A549 (cell line): ENCODE results near the gene PRSS21. TPM values are rescaled to one million over a fixed set of nuclear protein-coding genes. Genes with fewer than 3 reads are reported as not detected.

Source experiments
- ATAC-seq, 2 experiments: fragments of 200-7000 bp in 1 of 2; fragments of >200 bp in 1 of 2; cut with Nextera tagmentation in 1 of 2; cut with Tn5 transposase in 1 of 2; 3 replicates each; pipeline versions ENCODE4 v1.8.0 to v1.9.1; 2018 to 2020; ENCODE audit warnings: mild to moderate bottlenecking in 1 of 2, moderate library complexity in 1 of 2
- CTCF ChIA-PET: fragments of 300-600 bp; sonication (Branson Sonifier 250); formaldehyde crosslinking; extraction: SDS; loops from one replicate; lab custom pipeline; 2021; ENCODE audit warnings: antibody characterized with exemption, inconsistent platforms; lab: Yijun Ruan, JAX
- POLR2A ChIA-PET: fragments of 350-600 bp; formaldehyde crosslinking; extraction: SDS; loops from one replicate; lab custom pipeline; 2021; ENCODE audit warnings: antibody characterized with exemption, inconsistent platforms; lab: Yijun Ruan, JAX
- DNase-seq, 2 experiments: peaks; one replicate each; pipeline versions ENCODE4 v3.0.0 to v3.0.0-alpha.2; 2011 to 2016; ENCODE audit warnings: low read depth in 1 of 2, low spot score in 1 of 2
- FAIRE-seq: peaks from 2 replicates; lab custom pipeline; 2011; peaks lifted over from hg19 to GRCh38; lab: Jason Lieb, UNC
- H3K27ac ChIP-seq, 2 experiments: fragments of >200 bp; sonication (Bioruptor Twin); formaldehyde crosslinking; 3 replicates each; pipeline ENCODE4 v1.5.1; 2016 to 2017
- H3K4me1 ChIP-seq: fragments of >200 bp; sonication (Bioruptor Twin); formaldehyde crosslinking; 3 replicates; pipeline ENCODE4 v1.6.1; 2016
- H3K4me2 ChIP-seq: fragments of >200 bp; sonication (Bioruptor Twin); formaldehyde crosslinking; 3 replicates; pipeline ENCODE4 v1.6.1; 2016
- H3K4me3 ChIP-seq: fragments of >200 bp; sonication (Bioruptor Twin); formaldehyde crosslinking; 3 replicates; pipeline ENCODE4 v1.5.1; 2016
- H3K9me3 ChIP-seq: fragments of >200 bp; sonication (Bioruptor Twin); formaldehyde crosslinking; 3 replicates; pipeline ENCODE4 v1.6.1; 2016
- BHLHE40 ChIP-seq: IDR thresholded peaks from 2 replicates; pipeline ENCODE4 v1.6.1; 2012; ENCODE audit warnings: low read depth, low read length, inconsistent platforms
- CBX8 ChIP-seq: fragments of 200-600 bp; sonication (generic); IDR thresholded peaks from 2 replicates; pipeline ENCODE4 v1.6.1; 2016
- CHD2 ChIP-seq: fragments of 150-350 bp; IDR thresholded peaks from 2 replicates; pipeline ENCODE4 v1.6.1; 2014; ENCODE audit warnings: low read length; ENCODE audit not compliant: partially characterized antibody
- EHF ChIP-seq: fragments of 250-450 bp; sonication (Bioruptor Pico); IDR thresholded peaks from 2 replicates; pipeline ENCODE4 v1.5.0; 2020; ENCODE audit warnings: mild to moderate bottlenecking
- EHMT2 ChIP-seq: fragments of 200-600 bp; sonication (generic); IDR thresholded peaks from 2 replicates; pipeline ENCODE4 v1.6.1; 2016; ENCODE audit warnings: antibody characterized with exemption, low read depth, mild to moderate bottlenecking, moderate library complexity
- ESRRA ChIP-seq: fragments of 150-350 bp; IDR thresholded peaks from 2 replicates; pipeline ENCODE4 v1.6.1; 2014; ENCODE audit warnings: mild to moderate bottlenecking, low read length, borderline replicate concordance
- FOXS1 ChIP-seq: fragments of 250-450 bp; sonication (Bioruptor Pico); IDR thresholded peaks from 2 replicates; pipeline ENCODE4 v1.5.0; 2020; ENCODE audit warnings: mild to moderate bottlenecking, moderate library complexity
- HDAC2 ChIP-seq: fragments of 200-600 bp; sonication (generic); IDR thresholded peaks from 2 replicates; pipeline ENCODE4 v1.6.1; 2016
- HOXA7 ChIP-seq: fragments of 250-450 bp; sonication (Bioruptor Pico); IDR thresholded peaks from 2 replicates; pipeline ENCODE4 v1.5.0; 2020; ENCODE audit warnings: mild to moderate bottlenecking, moderate library complexity
- KDM1A ChIP-seq: fragments of 200-600 bp; sonication (generic); IDR thresholded peaks from 2 replicates; pipeline ENCODE4 v1.6.1; 2016; ENCODE audit warnings: low read depth, mild to moderate bottlenecking
- KDM5A ChIP-seq: fragments of 200-600 bp; sonication (generic); IDR thresholded peaks from 2 replicates; pipeline ENCODE4 v1.6.1; 2016; ENCODE audit warnings: antibody characterized with exemption, mild to moderate bottlenecking
- MAFK ChIP-seq: fragments of 450-650 bp; IDR thresholded peaks from 2 replicates; pipeline ENCODE4 v1.6.1; 2014; ENCODE audit not compliant: partially characterized antibody
- MAZ ChIP-seq: fragments of 150-350 bp; IDR thresholded peaks from 2 replicates; pipeline ENCODE4 v1.6.1; 2014; ENCODE audit warnings: antibody characterized with exemption, low read depth, low read length, borderline replicate concordance
- MYC ChIP-seq: IDR thresholded peaks from 2 replicates; pipeline ENCODE4 v1.6.1; 2012; ENCODE audit warnings: mild to moderate bottlenecking, inconsistent platforms, low read length, improper control_type of control experiment, borderline replicate concordance
- PHF8 ChIP-seq: fragments of 200-600 bp; sonication (generic); IDR thresholded peaks from 2 replicates; pipeline ENCODE4 v1.6.1; 2016; ENCODE audit warnings: low read depth, mild to moderate bottlenecking, antibody characterized with exemption, moderate library complexity, borderline replicate concordance
- POLR2AphosphoS2 ChIP-seq: conservative IDR thresholded peaks from 2 replicates; pipeline ENCODE4 v1.6.1; 2012; ENCODE audit warnings: low read length, improper control_type of control experiment, inconsistent platforms
- RCOR1 ChIP-seq: fragments of 150-350 bp; IDR thresholded peaks from 2 replicates; pipeline ENCODE4 v1.6.1; 2014; ENCODE audit warnings: antibody characterized with exemption, low read length, low read depth
- RNF2 ChIP-seq: fragments of 200-600 bp; sonication (generic); IDR thresholded peaks from 2 replicates; pipeline ENCODE4 v1.6.1; 2016; ENCODE audit warnings: low read depth, mild to moderate bottlenecking, antibody characterized with exemption, moderate library complexity, borderline replicate concordance
- SMC3 ChIP-seq: fragments of >200 bp; sonication (Bioruptor Twin); formaldehyde crosslinking; IDR thresholded peaks from 3 replicates; pipeline ENCODE4 v1.6.1; 2018; ENCODE audit warnings: inconsistent platforms
- SREBF2 ChIP-seq: fragments of 450-650 bp; IDR thresholded peaks from 2 replicates; pipeline ENCODE4 v1.6.1; 2014; ENCODE audit warnings: mild to moderate bottlenecking, moderate library complexity
- ZC3H11A ChIP-seq: fragments of 450-650 bp; IDR thresholded peaks from 2 replicates; pipeline ENCODE4 v1.6.1; 2014; ENCODE audit warnings: antibody characterized with exemption, mild to moderate bottlenecking
- WGBS: methylation state at CpG from one replicate; pipeline ENCODE4 v1.1.6; 2017; ENCODE audit errors: missing lambda C conversion rate; 5-methylcytosine and 5-hydroxymethylcytosine counted together
- polyA plus RNA-seq, 4 experiments: library from polyadenylated mRNA; depleted of rRNA in 3 of 4; stranded (reverse); fragments of >200 nt; fragmentation: RNase III in 1 of 4; extraction: RNeasy Plus Mini Kit Qiagen cat#74134 plus additional on column Dnase treatment in 1 of 4; gene quantifications; 2 replicates in 3 of 4; 3 replicates in 1 of 4; pipeline ENCODE4 v1.2.3, GENCODE V29; 2011 to 2017
- TF ChIP-seq, protein P1 (sequence below): fragments of >200 bp; sonication (Bioruptor Twin); formaldehyde crosslinking; IDR thresholded peaks from 3 replicates; pipeline ENCODE4 v1.6.1; 2016
- TF ChIP-seq, protein P2 (sequence below): IDR thresholded peaks from 2 replicates; pipeline ENCODE4 v1.6.1; 2012
- TF ChIP-seq, protein P3 (sequence below): fragments of 150-350 bp; IDR thresholded peaks from 2 replicates; pipeline ENCODE4 v1.6.1; 2014; ENCODE audit warnings: low read depth, mild to moderate bottlenecking, low read length
- TF ChIP-seq, protein P4 (sequence below): IDR thresholded peaks from 2 replicates; pipeline ENCODE4 v1.6.1; 2012; ENCODE audit warnings: low read depth, borderline replicate concordance
- TF ChIP-seq, protein P5 (sequence below): fragments of >200 bp; sonication (Bioruptor Twin); formaldehyde crosslinking; IDR thresholded peaks from 3 replicates; pipeline ENCODE4 v1.5.1; 2016
- TF ChIP-seq, protein P6 (sequence below): IDR thresholded peaks from 2 replicates; pipeline ENCODE4 v1.6.1; 2012

PRSS21 gene
- polyA plus RNA-seq, 2 of the 4 experiments (the other 2 are of a cell fraction), result 0.12 to 0.23 TPM

DNA sequence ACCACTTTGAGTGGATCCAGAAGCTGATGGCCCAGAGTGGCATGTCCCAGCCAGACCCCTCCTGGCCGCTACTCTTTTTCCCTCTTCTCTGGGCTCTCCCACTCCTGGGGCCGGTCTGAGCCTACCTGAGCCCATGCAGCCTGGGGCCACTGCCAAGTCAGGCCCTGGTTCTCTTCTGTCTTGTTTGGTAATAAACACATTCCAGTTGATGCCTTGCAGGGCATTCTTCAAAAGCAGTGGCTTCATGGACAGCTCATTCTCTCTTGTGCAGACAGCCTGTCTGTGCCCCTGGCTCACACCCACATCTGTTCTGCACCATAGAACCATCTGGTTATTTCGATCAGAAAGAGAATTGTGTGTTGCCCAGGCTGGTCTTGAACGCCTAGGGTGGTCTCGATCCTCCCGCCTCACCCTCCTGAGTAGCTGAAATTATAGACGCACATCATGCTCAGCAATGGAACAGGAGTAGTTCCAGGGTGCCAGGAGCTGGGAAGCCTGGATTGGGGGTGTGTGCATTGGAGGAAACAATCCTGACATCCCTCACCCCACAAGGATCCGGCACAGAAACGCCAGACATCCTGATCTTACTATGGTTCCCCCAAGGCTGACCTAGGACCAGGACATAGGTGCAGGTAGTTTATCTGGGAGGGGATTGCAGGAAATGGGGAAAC, 4.6 kb downstream of the PRSS21 start:
- TF ChIP-seq MYC, result no peak
- TF ChIP-seq, protein P1, sequence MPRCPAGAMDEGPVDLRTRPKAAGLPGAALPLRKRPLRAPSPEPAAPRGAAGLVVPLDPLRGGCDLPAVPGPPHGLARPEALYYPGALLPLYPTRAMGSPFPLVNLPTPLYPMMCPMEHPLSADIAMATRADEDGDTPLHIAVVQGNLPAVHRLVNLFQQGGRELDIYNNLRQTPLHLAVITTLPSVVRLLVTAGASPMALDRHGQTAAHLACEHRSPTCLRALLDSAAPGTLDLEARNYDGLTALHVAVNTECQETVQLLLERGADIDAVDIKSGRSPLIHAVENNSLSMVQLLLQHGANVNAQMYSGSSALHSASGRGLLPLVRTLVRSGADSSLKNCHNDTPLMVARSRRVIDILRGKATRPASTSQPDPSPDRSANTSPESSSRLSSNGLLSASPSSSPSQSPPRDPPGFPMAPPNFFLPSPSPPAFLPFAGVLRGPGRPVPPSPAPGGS, result no peak
- no peak for DNase-seq
- Histone ChIP-seq H3K9me3 (no peaks in the 10 kb centered on the region), H3K27ac (no peak overlapping the region), H3K4me2 (no peak overlapping the region), H3K4me3 (no peak overlapping the region), H3K4me1 (no peaks in the 10 kb centered on the region)
- ChIA-PET POLR2A (interaction anchor here (1.2 kb wide), 1 partner anchor 47 kb away, joined by 3 read pairs; no protein-coding TSS in a partner anchor), CTCF (interaction anchor here (0.8 to 3.7 kb wide), 6 partner anchors 10 to 73 kb away, joined by 4 to 23 read pairs (median 12); no protein-coding TSS in a partner anchor)
- no peak for ATAC-seq
- WGBS, result 67% methylated on average over 9 of the region's 9 CpGs
- no peak for FAIRE-seq

DNA sequence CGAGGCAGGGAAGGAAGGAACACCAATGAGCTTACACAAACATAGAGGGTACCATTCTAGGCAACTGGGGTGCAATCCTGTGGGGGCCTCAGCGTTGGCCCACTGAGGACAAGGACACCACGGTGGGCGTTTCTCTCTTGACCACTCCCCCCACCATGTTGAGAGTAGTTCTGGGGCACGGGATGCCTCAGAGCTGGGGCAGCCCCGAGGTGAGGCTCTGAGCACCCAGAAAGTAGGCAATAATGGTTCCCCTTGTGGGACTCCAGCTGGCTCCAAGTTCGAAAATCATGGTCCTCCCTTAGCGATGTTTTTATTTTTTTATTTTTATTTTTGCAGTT, 5.1 kb downstream of the PRSS21 start:
- FAIRE-seq (no peak), ATAC-seq (no peak)
- no peak overlapping the region for H3K4me3 ChIP-seq
- no peak overlapping the region for H3K27ac ChIP-seq
- no peaks in the 10 kb centered on the region for H3K4me1 ChIP-seq
- POLR2A ChIA-PET, result interaction anchor here (1.2 kb wide), 1 partner anchor 48 kb away, joined by 3 read pairs; no protein-coding TSS in a partner anchor
- whole genome bisulfite sequencing, result 39% methylated on average over 8 of the region's 8 CpGs
- TF ChIP-seq BHLHE40, result no peak
- TF ChIP-seq RCOR1, result no peak
- TF ChIP-seq, protein P1, result no peak
- no peak for TF ChIP-seq POLR2AphosphoS2
- TF ChIP-seq KDM5A, result no peak
- TF ChIP-seq SREBF2, result no peak
- TF ChIP-seq, protein P2, sequence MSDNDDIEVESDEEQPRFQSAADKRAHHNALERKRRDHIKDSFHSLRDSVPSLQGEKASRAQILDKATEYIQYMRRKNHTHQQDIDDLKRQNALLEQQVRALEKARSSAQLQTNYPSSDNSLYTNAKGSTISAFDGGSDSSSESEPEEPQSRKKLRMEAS, result no peak
- TF ChIP-seq, protein P3, sequence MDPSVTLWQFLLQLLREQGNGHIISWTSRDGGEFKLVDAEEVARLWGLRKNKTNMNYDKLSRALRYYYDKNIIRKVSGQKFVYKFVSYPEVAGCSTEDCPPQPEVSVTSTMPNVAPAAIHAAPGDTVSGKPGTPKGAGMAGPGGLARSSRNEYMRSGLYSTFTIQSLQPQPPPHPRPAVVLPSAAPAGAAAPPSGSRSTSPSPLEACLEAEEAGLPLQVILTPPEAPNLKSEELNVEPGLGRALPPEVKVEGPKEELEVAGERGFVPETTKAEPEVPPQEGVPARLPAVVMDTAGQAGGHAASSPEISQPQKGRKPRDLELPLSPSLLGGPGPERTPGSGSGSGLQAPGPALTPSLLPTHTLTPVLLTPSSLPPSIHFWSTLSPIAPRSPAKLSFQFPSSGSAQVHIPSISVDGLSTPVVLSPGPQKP, result no peak
- TF ChIP-seq FOXS1, result no peak
- TF ChIP-seq EHF (CRISPR knock-in tag), result no peak
- no peak for TF ChIP-seq ZC3H11A
- TF ChIP-seq MAZ, result no peak
- no peak for TF ChIP-seq KDM1A
- TF ChIP-seq HDAC2, result no peak
- TF ChIP-seq RNF2, result no peak
- TF ChIP-seq, protein P4, sequence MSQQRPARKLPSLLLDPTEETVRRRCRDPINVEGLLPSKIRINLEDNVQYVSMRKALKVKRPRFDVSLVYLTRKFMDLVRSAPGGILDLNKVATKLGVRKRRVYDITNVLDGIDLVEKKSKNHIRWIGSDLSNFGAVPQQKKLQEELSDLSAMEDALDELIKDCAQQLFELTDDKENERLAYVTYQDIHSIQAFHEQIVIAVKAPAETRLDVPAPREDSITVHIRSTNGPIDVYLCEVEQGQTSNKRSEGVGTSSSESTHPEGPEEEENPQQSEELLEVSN, result no peak
- TF ChIP-seq, all 56 proteins: peak for 0
- Histone ChIP-seq H3K9me3 (no peaks in the 10 kb centered on the region), H3K4me2 (no peak overlapping the region)
- DNase-seq, result no peak
- CTCF ChIA-PET, result interaction anchor here (1.3 to 3.7 kb wide), 8 partner anchors 10 to 58 kb away, joined by 3 to 23 read pairs (median 10); no protein-coding TSS in a partner anchor

DNA sequence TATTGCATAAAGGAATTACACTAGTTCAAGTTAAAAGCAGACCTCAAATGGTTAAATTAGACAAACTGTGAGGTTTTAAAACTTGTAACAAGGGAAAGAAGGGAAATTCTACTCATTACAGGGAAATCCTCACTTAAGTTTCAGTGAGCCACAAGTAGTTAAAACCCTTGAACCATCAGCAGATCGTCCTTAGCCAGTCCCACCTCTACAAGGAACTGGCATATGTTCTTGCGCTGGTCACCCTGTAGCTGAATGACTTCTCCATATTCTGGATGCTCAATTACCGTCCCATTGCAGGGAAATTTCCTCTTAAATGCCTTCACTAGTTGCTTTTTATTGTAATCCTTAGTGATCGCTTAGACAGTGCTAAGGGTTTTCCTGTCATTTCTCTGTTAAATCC, 5.5 kb downstream of the PRSS21 start:
- DNase-seq (no peak), ATAC-seq (no peak), FAIRE-seq (no peak)
- ChIA-PET CTCF (interaction anchor here (0.6 to 3.7 kb wide), 20 partner anchors 9 to 1417 kb away, joined by 3 to 23 read pairs (median 4); no protein-coding TSS in a partner anchor), POLR2A (no interaction called here)
- Histone ChIP-seq H3K9me3 (no peaks in the 10 kb centered on the region), H3K27ac (no peak overlapping the region), H3K4me1 (no peaks in the 10 kb centered on the region), H3K4me2 (no peak overlapping the region), H3K4me3 (no peak overlapping the region)
- 71% methylated on average over 4 of the region's 4 CpGs for WGBS
- TF ChIP-seq MAFK (no peak), MYC (no peak), ESRRA (no peak), RCOR1 (no peak), CHD2 (no peak), EHF (CRISPR knock-in tag) (no peak), EHMT2 (no peak), PHF8 (no peak), SMC3 (no peak), CBX8 (no peak), HOXA7 (CRISPR knock-in tag) (no peak)
- TF ChIP-seq, protein P5, sequence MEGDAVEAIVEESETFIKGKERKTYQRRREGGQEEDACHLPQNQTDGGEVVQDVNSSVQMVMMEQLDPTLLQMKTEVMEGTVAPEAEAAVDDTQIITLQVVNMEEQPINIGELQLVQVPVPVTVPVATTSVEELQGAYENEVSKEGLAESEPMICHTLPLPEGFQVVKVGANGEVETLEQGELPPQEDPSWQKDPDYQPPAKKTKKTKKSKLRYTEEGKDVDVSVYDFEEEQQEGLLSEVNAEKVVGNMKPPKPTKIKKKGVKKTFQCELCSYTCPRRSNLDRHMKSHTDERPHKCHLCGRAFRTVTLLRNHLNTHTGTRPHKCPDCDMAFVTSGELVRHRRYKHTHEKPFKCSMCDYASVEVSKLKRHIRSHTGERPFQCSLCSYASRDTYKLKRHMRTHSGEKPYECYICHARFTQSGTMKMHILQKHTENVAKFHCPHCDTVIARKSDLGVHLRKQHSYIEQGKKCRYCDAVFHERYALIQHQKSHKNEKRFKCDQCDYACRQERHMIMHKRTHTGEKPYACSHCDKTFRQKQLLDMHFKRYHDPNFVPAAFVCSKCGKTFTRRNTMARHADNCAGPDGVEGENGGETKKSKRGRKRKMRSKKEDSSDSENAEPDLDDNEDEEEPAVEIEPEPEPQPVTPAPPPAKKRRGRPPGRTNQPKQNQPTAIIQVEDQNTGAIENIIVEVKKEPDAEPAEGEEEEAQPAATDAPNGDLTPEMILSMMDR, result no peak
- TF ChIP-seq, protein P6, sequence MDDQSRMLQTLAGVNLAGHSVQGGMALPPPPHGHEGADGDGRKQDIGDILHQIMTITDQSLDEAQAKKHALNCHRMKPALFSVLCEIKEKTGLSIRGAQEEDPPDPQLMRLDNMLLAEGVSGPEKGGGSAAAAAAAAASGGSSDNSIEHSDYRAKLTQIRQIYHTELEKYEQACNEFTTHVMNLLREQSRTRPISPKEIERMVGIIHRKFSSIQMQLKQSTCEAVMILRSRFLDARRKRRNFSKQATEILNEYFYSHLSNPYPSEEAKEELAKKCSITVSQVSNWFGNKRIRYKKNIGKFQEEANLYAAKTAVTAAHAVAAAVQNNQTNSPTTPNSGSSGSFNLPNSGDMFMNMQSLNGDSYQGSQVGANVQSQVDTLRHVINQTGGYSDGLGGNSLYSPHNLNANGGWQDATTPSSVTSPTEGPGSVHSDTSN, result no peak
